ENCODE results near the gene SERTAD3.
"Not testable (repeated sequence)": the region's sequence is repeated elsewhere in the genome, so short reads cannot be mapped to it uniquely, and the experiment has no call there.

SERTAD3 gene

DNA sequence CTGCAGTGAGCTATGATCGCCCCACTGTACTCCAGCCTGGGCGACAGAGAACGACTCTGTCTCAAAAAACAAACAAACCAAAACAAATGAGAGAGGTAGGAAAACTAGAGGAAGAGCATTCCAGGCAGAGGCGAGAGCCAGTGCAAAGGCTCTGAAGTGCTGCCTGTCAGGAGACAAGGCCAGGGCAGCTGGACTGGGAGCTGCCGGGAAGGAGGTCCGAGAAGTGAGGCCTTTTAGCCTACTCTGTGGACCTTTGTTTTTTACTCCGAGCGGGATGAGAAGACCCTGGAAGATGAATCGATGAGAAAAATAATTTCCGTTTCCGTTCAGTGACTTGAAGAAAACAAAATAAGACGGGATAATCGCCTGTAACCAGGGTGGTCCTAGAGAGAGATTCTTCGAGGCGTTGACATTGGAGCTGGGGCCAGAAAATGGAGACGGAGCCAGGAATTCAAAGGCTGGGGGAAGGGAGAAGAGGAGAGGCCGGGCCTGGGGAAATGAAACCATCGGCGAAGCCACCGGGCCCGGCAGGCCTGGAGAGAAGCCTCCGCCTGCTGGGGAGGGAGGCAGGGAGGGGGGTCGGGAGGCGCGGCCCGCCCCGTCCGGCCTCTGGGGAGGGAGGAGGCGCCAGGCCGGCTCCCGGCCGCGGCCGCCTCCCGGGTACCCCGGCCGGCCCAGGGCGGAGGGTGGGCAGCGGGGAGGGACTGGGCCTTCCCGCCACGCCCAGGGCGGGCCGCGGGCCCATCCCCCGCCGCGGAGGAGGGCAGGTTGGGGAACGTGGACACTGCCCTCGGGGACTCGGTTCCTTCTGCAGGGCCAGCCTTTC, 10.5 kb downstream of the SERTAD3 start:
- no peak for FAIRE-seq
- TF ChIP-seq, protein P1, sequence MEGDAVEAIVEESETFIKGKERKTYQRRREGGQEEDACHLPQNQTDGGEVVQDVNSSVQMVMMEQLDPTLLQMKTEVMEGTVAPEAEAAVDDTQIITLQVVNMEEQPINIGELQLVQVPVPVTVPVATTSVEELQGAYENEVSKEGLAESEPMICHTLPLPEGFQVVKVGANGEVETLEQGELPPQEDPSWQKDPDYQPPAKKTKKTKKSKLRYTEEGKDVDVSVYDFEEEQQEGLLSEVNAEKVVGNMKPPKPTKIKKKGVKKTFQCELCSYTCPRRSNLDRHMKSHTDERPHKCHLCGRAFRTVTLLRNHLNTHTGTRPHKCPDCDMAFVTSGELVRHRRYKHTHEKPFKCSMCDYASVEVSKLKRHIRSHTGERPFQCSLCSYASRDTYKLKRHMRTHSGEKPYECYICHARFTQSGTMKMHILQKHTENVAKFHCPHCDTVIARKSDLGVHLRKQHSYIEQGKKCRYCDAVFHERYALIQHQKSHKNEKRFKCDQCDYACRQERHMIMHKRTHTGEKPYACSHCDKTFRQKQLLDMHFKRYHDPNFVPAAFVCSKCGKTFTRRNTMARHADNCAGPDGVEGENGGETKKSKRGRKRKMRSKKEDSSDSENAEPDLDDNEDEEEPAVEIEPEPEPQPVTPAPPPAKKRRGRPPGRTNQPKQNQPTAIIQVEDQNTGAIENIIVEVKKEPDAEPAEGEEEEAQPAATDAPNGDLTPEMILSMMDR (IDR thresholded peaks at IDR 0.05; ENCODE audit: insufficient read depth, missing control alignments), result no peak

GRCh38 chr19:40432760-40433159, 11.4 kb downstream of the SERTAD3 start:
- not testable (repeated sequence) for FAIRE-seq; DNase-seq (ENCODE audit: insufficient read length, low spot score)

More for the DNA sequence above, 10.5 kb downstream of the SERTAD3 start:
- DNase-seq (ENCODE audit: insufficient read length, low spot score), result peak; percentile 55

GRCh38 chr19:40431698-40432097, 12.4 kb downstream of the SERTAD3 start:
- no peak for FAIRE-seq

GRCh38 chr19:40430242-40430641, 13.9 kb downstream of the SERTAD3 start:
- not testable (repeated sequence) for FAIRE-seq

More at GRCh38 chr19:40431698-40432097, 12.4 kb downstream of the SERTAD3 start:
- TF ChIP-seq, protein P1 (IDR thresholded peaks at IDR 0.05; ENCODE audit: insufficient read depth, missing control alignments), result no peak
- DNase-seq (ENCODE audit: insufficient read length, low spot score), result no peak

DNA sequence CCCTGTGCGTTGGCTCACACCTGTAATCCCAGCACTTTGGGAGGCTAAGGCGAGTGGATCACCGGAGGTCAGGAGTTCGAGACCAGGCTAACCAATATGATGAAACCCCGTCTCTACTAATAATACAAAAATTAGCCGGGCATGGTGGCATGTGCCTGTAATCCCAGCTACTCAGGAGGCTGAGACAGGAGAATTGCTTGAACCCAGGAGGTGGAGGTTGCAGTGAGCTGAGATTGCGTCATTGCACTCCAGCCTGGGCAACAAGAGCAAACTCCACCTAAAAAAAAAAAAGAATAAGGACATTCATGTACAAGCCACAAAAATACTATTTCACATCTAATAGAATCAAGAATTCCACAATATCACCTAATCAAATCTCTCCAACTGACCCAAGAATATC, 15.9 kb downstream of the SERTAD3 start:
- not testable (repeated sequence) for DNase-seq (ENCODE audit: insufficient read length, low spot score); FAIRE-seq

More at GRCh38 chr19:40430242-40430641, 13.9 kb downstream of the SERTAD3 start:
- DNase-seq (ENCODE audit: insufficient read length, low spot score), result not testable (repeated sequence)

DNA sequence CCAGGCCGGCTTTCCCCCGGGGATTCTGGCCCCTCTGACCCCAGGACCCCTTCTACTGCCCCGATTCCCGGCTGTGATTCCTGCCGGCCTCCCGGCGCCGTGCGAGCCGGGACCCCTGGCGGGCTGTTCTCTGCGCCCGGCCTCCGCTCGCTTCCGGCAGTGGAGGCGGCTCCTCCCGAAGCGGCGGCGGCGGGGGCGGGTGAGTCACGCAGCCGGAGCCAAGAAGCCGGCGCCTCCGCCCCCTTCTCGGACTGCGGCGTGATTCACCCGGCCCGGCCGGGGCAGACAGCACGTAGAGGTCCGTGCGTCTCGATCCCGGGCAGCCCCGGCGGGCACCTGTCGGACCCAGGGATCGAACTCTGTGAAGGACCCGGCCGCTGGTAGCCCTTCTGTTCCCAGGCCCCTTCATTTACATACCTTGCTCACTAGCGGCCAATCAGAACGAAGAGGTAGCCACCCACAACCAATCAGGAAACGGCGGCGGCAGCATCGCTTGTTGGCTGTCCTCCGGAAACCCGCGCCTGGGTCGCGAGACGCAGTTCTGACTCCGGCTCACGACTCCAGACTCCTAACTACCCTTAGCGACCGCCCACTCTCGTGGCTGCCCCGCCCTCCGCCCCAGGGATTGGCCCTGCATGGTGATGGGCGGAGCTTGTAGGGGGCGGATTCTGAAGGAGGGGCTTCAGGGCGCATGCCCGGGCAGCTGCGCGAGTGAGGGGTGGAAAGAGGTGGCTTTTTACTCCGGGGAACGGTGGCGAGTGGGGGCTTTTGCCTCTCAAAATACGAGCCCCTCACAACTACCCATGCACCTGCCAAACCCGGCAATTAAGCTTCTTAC, 18.5 kb downstream of the SERTAD3 start, which contains the start of gene SERTAD1:
SERTAD1 (minus strand) TSS at position 543 of the 838 bp plus-strand sequence. CDS start 2,446 bp downstream, outside the sequence.
- TF ChIP-seq, protein P1 (IDR thresholded peaks at IDR 0.05; ENCODE audit: insufficient read depth, missing control alignments), result peak; percentile 30
- peak; percentile 88 for DNase-seq (ENCODE audit: insufficient read length, low spot score)
- no peak for FAIRE-seq

DNA sequence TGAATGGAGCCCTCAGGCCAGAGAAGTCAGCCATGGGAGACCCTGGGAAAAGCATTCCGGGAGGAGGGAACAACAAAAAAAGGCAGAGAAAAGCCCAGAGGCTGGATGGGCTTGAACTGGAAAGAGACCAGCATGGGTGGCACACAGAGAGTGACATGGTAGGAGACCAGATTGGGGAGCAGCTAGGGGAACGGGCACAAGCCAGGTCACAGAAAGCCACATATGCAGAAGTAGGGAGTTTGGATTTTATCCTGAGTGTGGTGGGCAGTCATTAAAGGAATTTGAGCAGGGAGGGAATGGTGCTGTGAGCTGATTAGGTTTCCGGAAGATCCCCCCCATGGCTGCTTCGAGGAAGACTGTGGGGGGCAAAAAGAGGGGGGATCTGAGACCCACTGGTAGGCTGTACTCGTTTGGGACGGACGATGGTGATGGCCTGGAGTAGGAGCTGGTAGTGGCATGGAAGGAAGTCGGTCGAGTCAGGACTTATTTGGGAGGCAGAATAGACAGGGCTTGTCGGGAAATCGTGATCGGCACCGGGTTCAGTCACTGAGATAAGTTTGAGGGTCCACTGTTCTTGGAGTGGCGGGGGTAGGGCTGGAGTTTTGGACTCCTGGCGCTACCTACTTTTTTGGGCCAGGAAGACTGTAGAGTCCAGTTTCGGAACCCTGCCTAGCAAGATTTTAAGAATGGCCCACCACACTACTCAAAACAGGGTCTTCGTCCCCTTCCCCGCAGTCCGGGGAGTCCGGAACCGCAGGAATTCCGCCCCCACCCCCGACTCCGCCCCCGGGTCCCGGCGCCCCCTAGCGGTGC, 19.3 kb downstream of the SERTAD3 start:
- TF ChIP-seq, protein P1 (IDR thresholded peaks at IDR 0.05; ENCODE audit: insufficient read depth, missing control alignments), result no peak
- FAIRE-seq, result no peak
- DNase-seq (ENCODE audit: insufficient read length, low spot score), result no peak

GRCh38 chr19:40423938-40424337, 20.2 kb downstream of the SERTAD3 start:
- DNase-seq (ENCODE audit: insufficient read length, low spot score) (no peak), FAIRE-seq (no peak)
- TF ChIP-seq, protein P1 (IDR thresholded peaks at IDR 0.05; ENCODE audit: insufficient read depth, missing control alignments), result no peak
